ENCODE results near the gene FER.

- TF ChIP-seq CTCF (IDR thresholded peaks at IDR 0.05), result no peak
- TF ChIP-seq POLR2A (IDR thresholded peaks at IDR 0.05), result no peak
Measured at GRCh38 chr5:108950276-108950675, 202.6 kb downstream of the FER start.
